Liver (tissue), 3 donors: ENCODE measurements around the gene ADGRG1.

Experiments
- ATF3 ChIP-seq: IDR thresholded peaks from 2 replicates; pipeline ENCODE4 v1.6.1; 2016; ENCODE audit warnings: antibody characterized with exemption
- EGR1 ChIP-seq, 2 donors: IDR thresholded peaks; 2 replicates each; pipeline ENCODE4 v1.6.1; 2016 to 2018; ENCODE audit warnings: antibody characterized with exemption in 2 of 2, low read depth in 2 of 2
- FOXA1 ChIP-seq: IDR thresholded peaks from 2 replicates; pipeline ENCODE4 v1.6.1; 2016; ENCODE audit warnings: antibody characterized with exemption
- GABPA ChIP-seq, 2 donors: IDR thresholded peaks in 1 of 2; conservative IDR thresholded peaks in 1 of 2; 2 replicates each; pipeline ENCODE4 v1.6.1; 2016; ENCODE audit warnings: antibody characterized with exemption in 2 of 2, mild to moderate bottlenecking in 1 of 2, moderate library complexity in 1 of 2
- HNF4G ChIP-seq: IDR thresholded peaks from 2 replicates; pipeline ENCODE4 v1.6.1; 2016; ENCODE audit warnings: antibody characterized with exemption
- JUND ChIP-seq, 2 donors: IDR thresholded peaks; 2 replicates each; pipeline ENCODE4 v1.6.1; 2016; ENCODE audit warnings: antibody characterized with exemption in 2 of 2
- MAX ChIP-seq: IDR thresholded peaks from 2 replicates; pipeline ENCODE4 v1.6.1; 2016; ENCODE audit warnings: antibody characterized with exemption
- RAD21 ChIP-seq, 2 donors: IDR thresholded peaks; 2 replicates each; pipeline ENCODE4 v1.6.1; 2016; ENCODE audit warnings: antibody characterized with exemption in 2 of 2, mild to moderate bottlenecking in 2 of 2
- REST ChIP-seq: IDR thresholded peaks from 2 replicates; pipeline ENCODE4 v1.6.1; 2016; ENCODE audit warnings: antibody characterized with exemption, mild to moderate bottlenecking
- RXRA ChIP-seq, 2 donors: IDR thresholded peaks; 2 replicates each; pipeline ENCODE4 v1.6.1; 2017 to 2018; ENCODE audit warnings: antibody characterized with exemption in 2 of 2, mild to moderate bottlenecking in 1 of 2
- SP1 ChIP-seq: IDR thresholded peaks from 2 replicates; pipeline ENCODE4 v1.6.1; 2018; ENCODE audit warnings: antibody characterized with exemption, mild to moderate bottlenecking
- TAF1 ChIP-seq: conservative IDR thresholded peaks from 2 replicates; pipeline ENCODE4 v1.6.1; 2016; ENCODE audit warnings: antibody characterized with exemption, mild to moderate bottlenecking
- YY1 ChIP-seq: IDR thresholded peaks from 2 replicates; pipeline ENCODE4 v1.6.1; 2016; ENCODE audit warnings: antibody characterized with exemption, mild to moderate bottlenecking
- TF ChIP-seq, protein P1 (sequence below): fragments of 150-350 bp; IDR thresholded peaks from 2 replicates; pipeline ENCODE4 v1.5.1; 2017; ENCODE audit warnings: improper control_type of control experiment, low read depth, low read length; ENCODE audit not compliant: missing input control
- donor health status: healthy.
- donor health status: healthy.

DNA sequence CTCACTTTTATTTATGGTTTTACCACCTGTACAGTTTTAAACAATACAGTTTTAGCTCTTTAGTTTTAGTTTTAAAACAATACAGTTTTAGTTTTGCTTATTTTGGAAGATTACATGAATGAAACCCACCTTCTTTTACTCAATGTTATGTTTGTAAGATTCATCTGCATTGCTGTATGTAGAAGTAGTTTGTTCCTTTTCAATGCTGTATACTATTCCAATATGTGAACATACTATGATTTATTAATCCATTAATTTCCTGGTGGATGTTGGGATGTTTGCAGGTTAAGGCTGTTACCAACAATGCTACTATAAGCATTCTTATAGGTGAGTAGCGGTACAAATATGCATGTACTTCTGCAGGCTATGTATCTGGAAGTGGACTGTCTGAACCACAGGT is 34.4 kb upstream of the ADGRG1 start:
- TF ChIP-seq, protein P1, sequence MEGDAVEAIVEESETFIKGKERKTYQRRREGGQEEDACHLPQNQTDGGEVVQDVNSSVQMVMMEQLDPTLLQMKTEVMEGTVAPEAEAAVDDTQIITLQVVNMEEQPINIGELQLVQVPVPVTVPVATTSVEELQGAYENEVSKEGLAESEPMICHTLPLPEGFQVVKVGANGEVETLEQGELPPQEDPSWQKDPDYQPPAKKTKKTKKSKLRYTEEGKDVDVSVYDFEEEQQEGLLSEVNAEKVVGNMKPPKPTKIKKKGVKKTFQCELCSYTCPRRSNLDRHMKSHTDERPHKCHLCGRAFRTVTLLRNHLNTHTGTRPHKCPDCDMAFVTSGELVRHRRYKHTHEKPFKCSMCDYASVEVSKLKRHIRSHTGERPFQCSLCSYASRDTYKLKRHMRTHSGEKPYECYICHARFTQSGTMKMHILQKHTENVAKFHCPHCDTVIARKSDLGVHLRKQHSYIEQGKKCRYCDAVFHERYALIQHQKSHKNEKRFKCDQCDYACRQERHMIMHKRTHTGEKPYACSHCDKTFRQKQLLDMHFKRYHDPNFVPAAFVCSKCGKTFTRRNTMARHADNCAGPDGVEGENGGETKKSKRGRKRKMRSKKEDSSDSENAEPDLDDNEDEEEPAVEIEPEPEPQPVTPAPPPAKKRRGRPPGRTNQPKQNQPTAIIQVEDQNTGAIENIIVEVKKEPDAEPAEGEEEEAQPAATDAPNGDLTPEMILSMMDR: no peak
- TF ChIP-seq ATF3 (no peak), SP1 (no peak), HNF4G (no peak), REST (no peak), RAD21 (IDR thresholded peaks at IDR 0.05) (no peak), EGR1 (IDR thresholded peaks at IDR 0.05; ENCODE audit: low read depth in 2 of 2) (no peak), FOXA1 (no peak), MAX (no peak), TAF1 (no peak), JUND (IDR thresholded peaks at IDR 0.05) (no peak), GABPA (IDR thresholded peaks at IDR 0.05 in 1 of 2, conservative IDR thresholded peaks at IDR 0.05 in 1 of 2) (no peak), YY1 (no peak), RXRA (IDR thresholded peaks at IDR 0.05) (no peak)
